Kidney (tissue), 14 donors: ENCODE measurements around the gene NEK7. TPM values are rescaled to one million over a fixed set of nuclear protein-coding genes. Genes with fewer than 3 reads are reported as not detected.

Source experiments
- DNase-seq, 5 donors: peaks; one replicate each; pipeline ENCODE4 v3.0.0-alpha.2; 2013 to 2020
- FAIRE-seq: peaks from 2 replicates; lab custom pipeline; 2012; peaks lifted over from hg19 to GRCh38; lab: Jason Lieb, UNC
- H3K27ac ChIP-seq, 2 donors: one replicate each; pipeline ENCODE4 v1.7.0; 2013; ENCODE audit warnings: low read depth in 2 of 2, low read length in 2 of 2, inconsistent platforms in 1 of 2
- H3K27me3 ChIP-seq: one replicate; pipeline ENCODE4 v1.7.1; 2013; ENCODE audit warnings: low read length, inconsistent platforms; ENCODE audit not compliant: control insufficient read depth, insufficient read depth
- H3K36me3 ChIP-seq, 3 donors: one replicate each; pipeline versions ENCODE4 v1.7.0 to v1.7.1; 2013; ENCODE audit warnings: low read length in 3 of 3, control low read depth in 1 of 3, inconsistent platforms in 1 of 3; ENCODE audit not compliant: insufficient read depth in 3 of 3, control insufficient read depth in 2 of 3
- H3K4me1 ChIP-seq, 3 donors: one replicate each; pipeline versions ENCODE4 v1.7.0 to v1.7.1; 2013; ENCODE audit warnings: low read length in 3 of 3, inconsistent platforms in 1 of 3, low read depth in 1 of 3; ENCODE audit not compliant: control insufficient read depth in 2 of 3, insufficient read depth in 2 of 3
- H3K4me3 ChIP-seq, 3 donors: one replicate each; pipeline versions ENCODE4 v1.7.0 to v1.8.1; 2013; ENCODE audit warnings: low read length in 3 of 3, control low read depth in 1 of 3, inconsistent platforms in 1 of 3
- H3K9ac ChIP-seq, 3 donors: one replicate each; pipeline versions ENCODE4 v1.7.0 to v1.7.1; 2013; ENCODE audit warnings: low read length in 3 of 3, control low read depth in 1 of 3, inconsistent platforms in 1 of 3
- H3K9me3 ChIP-seq, 3 donors: one replicate each; pipeline versions ENCODE4 v1.7.0 to v1.7.1; 2013; ENCODE audit warnings: low read length in 3 of 3, control low read depth in 1 of 3, inconsistent platforms in 1 of 3; ENCODE audit not compliant: control insufficient read depth in 2 of 3, insufficient read depth in 1 of 3
- intact Hi-C: fragments of 100-400 bp; cut with DNase I; formaldehyde crosslinking; loops from one replicate; pipeline ENCODE4 v1.11.1; 2022
- polyA plus RNA-seq: library from polyadenylated mRNA; stranded (reverse); fragments of 350-450 nt; fragmentation: Illumina TruSeq; extraction: RNeasy Lipid Tissue Mini Kit (QIAGEN cat#74804); gene quantifications from one replicate; pipeline ENCODE4 v1.2.3, GENCODE V29; 2014; ENCODE audit warnings: low read depth, low replicate concordance; ENCODE audit not compliant: insufficient read depth
- total RNA-seq: library from RNA; stranded (reverse); fragmentation: NEBNext Ultra II Directional; extraction: Animal tissue kit (Norgen Biotek cat#: 25700); gene quantifications from one replicate; pipeline ENCODE4 v1.2.1, GENCODE V29; 2021
- TF ChIP-seq, protein P1 (sequence below): IDR thresholded peaks from 3 replicates; pipeline ENCODE4 v1.5.1; 2012; ENCODE audit warnings: mild to moderate bottlenecking, moderate library complexity, borderline replicate concordance; ENCODE audit not compliant: insufficient read depth; ENCODE audit errors: extremely low read depth
- donor health status: control.
- donor health status: control.
- donor health status: control.
- donor health status: control.
- donor health status: control.
- donor health status: DM: yes; HTN: yes; CAD: no.
- donor health status: Normal renal cell carcinoma (clear cell type).

The NEK7 gene
- total and polyA plus RNA-seq, 2 donors from 2014 or later = 17.3 to 65.5 TPM

DNA sequence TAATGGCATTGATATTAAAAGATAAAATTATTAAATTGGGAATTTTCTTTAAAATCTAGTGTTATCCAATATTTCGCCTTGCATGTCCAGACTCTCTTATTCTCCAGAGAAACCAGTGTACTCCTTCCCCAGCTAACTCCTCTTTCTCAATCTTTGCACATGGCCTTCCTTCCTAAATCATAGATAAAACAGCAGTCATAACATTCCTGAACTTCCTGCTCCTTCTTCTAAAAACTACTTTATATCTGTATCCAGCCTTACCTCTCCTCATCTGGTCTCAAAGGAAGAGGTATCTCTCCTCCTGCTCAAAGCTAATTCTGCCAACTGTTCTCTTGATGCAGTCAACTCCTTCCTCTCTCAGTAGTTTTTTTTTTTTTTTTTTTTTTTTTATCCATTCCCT lies 39.5 kb upstream of the NEK7 start:
- DNase-seq (no peak), FAIRE-seq (no peak)
- H3K27ac ChIP-seq = no peak overlapping the region
- no peaks in the 10 kb centered on the region for H3K36me3 ChIP-seq
- H3K4me1 ChIP-seq = no peaks in the 10 kb centered on the region
- H3K27me3 ChIP-seq = no peaks in the 10 kb centered on the region
- no peak overlapping the region for H3K9ac ChIP-seq
- no peak overlapping the region for H3K4me3 ChIP-seq
- TF ChIP-seq, protein P1, sequence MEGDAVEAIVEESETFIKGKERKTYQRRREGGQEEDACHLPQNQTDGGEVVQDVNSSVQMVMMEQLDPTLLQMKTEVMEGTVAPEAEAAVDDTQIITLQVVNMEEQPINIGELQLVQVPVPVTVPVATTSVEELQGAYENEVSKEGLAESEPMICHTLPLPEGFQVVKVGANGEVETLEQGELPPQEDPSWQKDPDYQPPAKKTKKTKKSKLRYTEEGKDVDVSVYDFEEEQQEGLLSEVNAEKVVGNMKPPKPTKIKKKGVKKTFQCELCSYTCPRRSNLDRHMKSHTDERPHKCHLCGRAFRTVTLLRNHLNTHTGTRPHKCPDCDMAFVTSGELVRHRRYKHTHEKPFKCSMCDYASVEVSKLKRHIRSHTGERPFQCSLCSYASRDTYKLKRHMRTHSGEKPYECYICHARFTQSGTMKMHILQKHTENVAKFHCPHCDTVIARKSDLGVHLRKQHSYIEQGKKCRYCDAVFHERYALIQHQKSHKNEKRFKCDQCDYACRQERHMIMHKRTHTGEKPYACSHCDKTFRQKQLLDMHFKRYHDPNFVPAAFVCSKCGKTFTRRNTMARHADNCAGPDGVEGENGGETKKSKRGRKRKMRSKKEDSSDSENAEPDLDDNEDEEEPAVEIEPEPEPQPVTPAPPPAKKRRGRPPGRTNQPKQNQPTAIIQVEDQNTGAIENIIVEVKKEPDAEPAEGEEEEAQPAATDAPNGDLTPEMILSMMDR = no peak
- intact Hi-C loops = no loop called here
- H3K9me3 ChIP-seq = no peaks in the 10 kb centered on the region

DNA sequence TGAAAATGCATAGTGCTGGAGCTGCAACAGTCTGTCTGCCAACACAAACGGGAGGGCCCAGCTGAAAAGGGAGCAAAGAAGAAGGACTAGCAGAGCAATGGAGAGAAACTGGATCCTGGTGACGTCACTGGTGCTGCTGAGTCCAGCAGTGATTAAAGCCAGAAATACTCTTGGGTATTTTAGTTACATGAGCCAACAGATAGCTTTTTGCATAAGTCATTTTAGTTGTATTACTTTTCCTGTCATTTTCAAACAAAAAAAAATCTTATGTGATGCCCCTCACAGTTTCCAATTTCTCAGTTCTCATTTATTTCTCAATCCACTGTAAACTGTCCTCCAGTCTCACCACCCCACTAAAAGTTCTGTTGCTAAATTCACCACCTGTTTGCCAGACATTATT lies 38.7 kb upstream of the NEK7 start:
- H3K27me3 ChIP-seq = no peaks in the 10 kb centered on the region
- peak in 4 of 5 donors; percentile 13 to 83 (median 49) for DNase-seq
- no peak overlapping the region for H3K4me3 ChIP-seq
- intact Hi-C loops = no loop called here
- no peaks in the 10 kb centered on the region for H3K36me3 ChIP-seq
- no peak overlapping the region for H3K27ac ChIP-seq
- no peaks in the 10 kb centered on the region for H3K4me1 ChIP-seq
- H3K9ac ChIP-seq = no peak overlapping the region
- H3K9me3 ChIP-seq = no peaks in the 10 kb centered on the region
- TF ChIP-seq, protein P1 = no peak
- FAIRE-seq = no peak

DNA sequence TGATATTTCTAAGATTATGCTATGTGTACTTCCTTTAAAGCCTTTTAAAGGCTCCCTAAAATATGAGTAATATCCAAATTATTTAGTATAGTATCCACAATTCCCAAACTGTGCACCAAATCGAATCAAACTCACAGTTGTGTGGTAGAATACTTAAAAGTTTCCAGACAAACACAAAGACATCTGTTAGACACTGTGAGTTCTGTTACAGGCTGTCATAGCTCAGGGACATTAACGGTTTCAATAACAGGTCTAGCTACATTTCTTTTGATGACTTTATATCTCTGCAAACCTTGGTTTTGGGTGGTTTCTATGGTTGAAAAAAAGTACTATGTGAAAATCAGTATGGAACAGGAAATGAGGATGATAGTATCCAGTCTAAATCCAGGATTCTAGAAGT lies 36.9 kb upstream of the NEK7 start:
- TF ChIP-seq, protein P1 = no peak
- intact Hi-C loops = no loop called here
- FAIRE-seq (no peak), DNase-seq (no peak)
- Histone ChIP-seq H3K27ac (no peak overlapping the region), H3K27me3 (no peaks in the 10 kb centered on the region), H3K36me3 (no peaks in the 10 kb centered on the region), H3K9ac (no peak overlapping the region), H3K4me1 (no peaks in the 10 kb centered on the region), H3K9me3 (no peaks in the 10 kb centered on the region), H3K4me3 (no peak overlapping the region)
